Activated naive CD8-positive, alpha-beta T cell treated with anti-CD3 and anti-CD28 coated beads for 36 hours (primary cell): ENCODE results near the gene CDC42EP1. TPM values are rescaled to one million over a fixed set of nuclear protein-coding genes. Genes with fewer than 3 reads are reported as not detected.
A peak's percentile ranks its signal among the peaks of the same experiment; 100 is the strongest.

Source experiments
- DNase-seq: peaks from one replicate; pipeline ENCODE4 v3.0.0; 2021
- H3K27ac Mint-ChIP-seq: one replicate; pipeline ENCODE4 v1.8.0; 2022; ENCODE audit warnings: mild to moderate bottlenecking, moderate library complexity, mixed read lengths
- H3K27me3 Mint-ChIP-seq: one replicate; pipeline ENCODE4 v1.8.0; 2022; ENCODE audit warnings: mild to moderate bottlenecking, mixed read lengths
- H3K36me3 Mint-ChIP-seq: one replicate; pipeline ENCODE4 v1.8.0; 2021; ENCODE audit warnings: mild to moderate bottlenecking, mixed read lengths
- H3K4me1 Mint-ChIP-seq: one replicate; pipeline ENCODE4 v1.8.0; 2021; ENCODE audit warnings: mixed read lengths
- H3K4me3 Mint-ChIP-seq: one replicate; pipeline ENCODE4 v1.8.0; 2022; ENCODE audit warnings: mild to moderate bottlenecking, moderate library complexity, mixed read lengths
- H3K9me3 Mint-ChIP-seq: one replicate; pipeline ENCODE4 v1.8.0; 2022; ENCODE audit warnings: mixed read lengths
- total RNA-seq, 2 experiments: library from RNA; stranded (reverse); gene quantifications; one replicate each; pipeline ENCODE4 v1.2.3, GENCODE V29; 2021

Gene CDC42EP1
- total RNA-seq, result under 1 TPM; 0.25 to 0.32 TPM

GRCh38 chr22:37559901-37560607 lies at the start of gene CDC42EP1:
Gene CDC42EP1, plus strand, starts transcription at chr22:37560480. Its CDS starts 5,870 bp downstream, at chr22:37566350.
- peaks cover 10% of the 10 kb centered on the region for H3K4me1 Mint-ChIP-seq
- no peak within 1 kb of the TSS for H3K27ac Mint-ChIP-seq
- no peaks in the 10 kb centered on the region for H3K36me3 Mint-ChIP-seq
- peak within 1 kb of the TSS; percentile 57 for H3K4me3 Mint-ChIP-seq
- peak; percentile 17 for DNase-seq
- peaks cover 79% of the 10 kb centered on the region for H3K27me3 Mint-ChIP-seq
- H3K9me3 Mint-ChIP-seq, result no peaks in the 10 kb centered on the region

GRCh38 chr22:37511395-37512104 lies 48.7 kb upstream of the CDC42EP1 start:
- Mint-ChIP-seq H3K27me3 (no peaks in the 10 kb centered on the region), H3K4me3 (no peak overlapping the region), H3K36me3 (no peaks in the 10 kb centered on the region), H3K27ac (no peak overlapping the region), H3K4me1 (no peaks in the 10 kb centered on the region), H3K9me3 (no peaks in the 10 kb centered on the region)
- no peak for DNase-seq

GRCh38 chr22:37514526-37515051 lies 45.7 kb upstream of the CDC42EP1 start:
- H3K27me3 Mint-ChIP-seq, result peaks cover 7% of the 10 kb centered on the region
- no peak for DNase-seq
- no peaks in the 10 kb centered on the region for H3K36me3 Mint-ChIP-seq
- H3K4me1 Mint-ChIP-seq, result no peaks in the 10 kb centered on the region
- no peaks in the 10 kb centered on the region for H3K9me3 Mint-ChIP-seq
- H3K4me3 Mint-ChIP-seq, result no peak overlapping the region
- no peak overlapping the region for H3K27ac Mint-ChIP-seq

GRCh38 chr22:37515901-37516300 lies 44.4 kb upstream of the CDC42EP1 start:
- H3K27me3 Mint-ChIP-seq, result peaks cover 20% of the 10 kb centered on the region
- H3K27ac Mint-ChIP-seq, result no peak overlapping the region
- no peaks in the 10 kb centered on the region for H3K9me3 Mint-ChIP-seq
- no peak for DNase-seq
- H3K4me3 Mint-ChIP-seq, result no peak overlapping the region
- H3K4me1 Mint-ChIP-seq, result no peaks in the 10 kb centered on the region
- no peaks in the 10 kb centered on the region for H3K36me3 Mint-ChIP-seq

- Mint-ChIP-seq H3K27ac (no peak overlapping the region), H3K4me3 (no peak overlapping the region), H3K4me1 (no peaks in the 10 kb centered on the region), H3K36me3 (no peaks in the 10 kb centered on the region), H3K9me3 (no peaks in the 10 kb centered on the region), H3K27me3 (peaks cover 25% of the 10 kb centered on the region)
- no peak for DNase-seq
Observed at GRCh38 chr22:37516456-37516855, 43.8 kb upstream of the CDC42EP1 start.

- Mint-ChIP-seq H3K4me1 (no peaks in the 10 kb centered on the region), H3K9me3 (no peaks in the 10 kb centered on the region), H3K27ac (no peak overlapping the region), H3K4me3 (peak overlapping the region; percentile 52), H3K27me3 (peaks cover 40% of the 10 kb centered on the region), H3K36me3 (no peaks in the 10 kb centered on the region)
- no peak for DNase-seq
Observed at GRCh38 chr22:37517826-37518450, 42.3 kb upstream of the CDC42EP1 start.

GRCh38 chr22:37518509-37519267 lies 41.6 kb upstream of the CDC42EP1 start:
- Mint-ChIP-seq H3K4me1 (no peaks in the 10 kb centered on the region), H3K9me3 (no peaks in the 10 kb centered on the region), H3K36me3 (no peaks in the 10 kb centered on the region), H3K4me3 (peak overlapping the region; percentile 52), H3K27ac (no peak overlapping the region), H3K27me3 (peaks cover 45% of the 10 kb centered on the region)
- DNase-seq, result no peak

- Mint-ChIP-seq H3K27me3 (peaks cover 49% of the 10 kb centered on the region), H3K4me3 (peak within 1 kb of the TSS; percentile 52)
Observed at GRCh38 chr22:37519268-37520195, 40.7 kb upstream of the CDC42EP1 start, which contains the start of gene CARD10. Gene CARD10, minus strand, starts transcription at chr22:37519415. Its CDS starts 215 bp downstream, at chr22:37519200.

GRCh38 chr22:37520776-37521191 lies 39.5 kb upstream of the CDC42EP1 start:
- Mint-ChIP-seq H3K4me3 (no peak overlapping the region), H3K9me3 (no peaks in the 10 kb centered on the region), H3K27me3 (peaks cover 49% of the 10 kb centered on the region), H3K36me3 (no peaks in the 10 kb centered on the region), H3K27ac (no peak overlapping the region), H3K4me1 (peaks cover 2% of the 10 kb centered on the region)
- DNase-seq, result no peak

More at GRCh38 chr22:37519268-37520195, 40.7 kb upstream of the CDC42EP1 start, which contains the start of gene CARD10:
- Mint-ChIP-seq H3K27ac (no peak within 1 kb of the TSS), H3K36me3 (no peaks in the 10 kb centered on the region), H3K4me1 (no peaks in the 10 kb centered on the region), H3K9me3 (no peaks in the 10 kb centered on the region)
- DNase-seq, result peak; percentile 26

- Mint-ChIP-seq H3K36me3 (no peaks in the 10 kb centered on the region), H3K9me3 (no peaks in the 10 kb centered on the region), H3K27ac (no peak overlapping the region), H3K4me3 (no peak overlapping the region), H3K27me3 (peaks cover 53% of the 10 kb centered on the region), H3K4me1 (peaks cover 3% of the 10 kb centered on the region)
- DNase-seq, result no peak
Observed at GRCh38 chr22:37521236-37521739, 39.0 kb upstream of the CDC42EP1 start.

- peaks cover 53% of the 10 kb centered on the region for H3K27me3 Mint-ChIP-seq
Observed at GRCh38 chr22:37522482-37522881, 37.8 kb upstream of the CDC42EP1 start.

GRCh38 chr22:37525073-37525745 lies 35.1 kb upstream of the CDC42EP1 start:
- Mint-ChIP-seq H3K27me3 (peaks cover 40% of the 10 kb centered on the region), H3K9me3 (no peaks in the 10 kb centered on the region), H3K36me3 (no peaks in the 10 kb centered on the region), H3K4me1 (peaks cover 9% of the 10 kb centered on the region), H3K4me3 (no peak overlapping the region), H3K27ac (no peak overlapping the region)
- DNase-seq, result no peak

More at GRCh38 chr22:37522482-37522881, 37.8 kb upstream of the CDC42EP1 start:
- Mint-ChIP-seq H3K4me3 (no peak overlapping the region), H3K4me1 (peaks cover 3% of the 10 kb centered on the region), H3K36me3 (no peaks in the 10 kb centered on the region), H3K9me3 (no peaks in the 10 kb centered on the region), H3K27ac (no peak overlapping the region)
- DNase-seq, result no peak

GRCh38 chr22:37525746-37526350 lies 34.4 kb upstream of the CDC42EP1 start:
- Mint-ChIP-seq H3K9me3 (no peaks in the 10 kb centered on the region), H3K27me3 (peaks cover 34% of the 10 kb centered on the region), H3K36me3 (no peaks in the 10 kb centered on the region), H3K27ac (no peak overlapping the region), H3K4me3 (no peak overlapping the region), H3K4me1 (peaks cover 10% of the 10 kb centered on the region)
- DNase-seq, result no peak
